SK-N-SH (cell line): Measurements from ENCODE around the gene LRIG1. TPM values are rescaled to one million over a fixed set of nuclear protein-coding genes. Genes with fewer than 3 reads are reported as not detected.

Experiments used
- CTCF ChIA-PET: fragments of 300-600, 350-600 bp; formaldehyde crosslinking; extraction: SDS; loops from one replicate; lab custom pipeline; 2021; lab: Yijun Ruan, JAX
- POLR2A ChIA-PET: fragments of 350-600 bp; sonication (Branson Sonifier 250); formaldehyde crosslinking; extraction: SDS; loops from one replicate; lab custom pipeline; 2020; ENCODE audit warnings: antibody characterized with exemption, inconsistent platforms; lab: Yijun Ruan, JAX
- DNase-seq: peaks from one replicate; pipeline ENCODE4 v3.0.0; 2012
- H2AFZ ChIP-seq: fragments of 200-600 bp; sonication (generic); 2 replicates; pipeline ENCODE4 v1.8.1; 2016; ENCODE audit warnings: antibody characterized with exemption, mild to moderate bottlenecking, low read depth
- H3F3A ChIP-seq: fragments of 200-600 bp; sonication (generic); replicated peaks from 2 replicates; pipeline ENCODE3; 2016; ENCODE audit warnings: antibody characterized with exemption, mild to moderate bottlenecking; ENCODE audit not compliant: insufficient read depth
- H3K27ac ChIP-seq, 2 experiments: fragments of 200-500 bp in 1 of 2; fragments of 200-600 bp in 1 of 2; sonication (Bioruptor generic) in 1 of 2; sonication (generic), shearing (Covaris generic) in 1 of 2; 2 replicates each; pipeline versions ENCODE4 v1.5.1 to v1.6.1; 2014 to 2016; ENCODE audit warnings: low read depth in 2 of 2, inconsistent platforms in 1 of 2, low read length in 1 of 2, mild to moderate bottlenecking in 1 of 2, mixed read lengths in 1 of 2
- H3K27me3 ChIP-seq: fragments of 200-600 bp; sonication (generic), shearing (Covaris generic); 2 replicates; pipeline ENCODE4 v1.6.1; 2016; ENCODE audit warnings: mixed run types; ENCODE audit not compliant: insufficient read depth
- H3K36me3 ChIP-seq, 2 experiments: fragments of 200-500 bp in 1 of 2; fragments of 200-600 bp in 1 of 2; sonication (Bioruptor generic) in 1 of 2; sonication (generic) in 1 of 2; replicated peaks in 1 of 2; 2 replicates each; pipeline versions ENCODE3 to v1.5.1; 2014 to 2016; ENCODE audit warnings: low read length in 1 of 2, mild to moderate bottlenecking in 1 of 2; ENCODE audit not compliant: insufficient read depth in 2 of 2, control insufficient read depth in 1 of 2
- H3K4me1 ChIP-seq, 2 experiments: fragments of 200-500 bp in 1 of 2; fragments of 200-600 bp in 1 of 2; sonication (Bioruptor generic) in 1 of 2; sonication (generic), shearing (Covaris generic) in 1 of 2; 2 replicates each; pipeline versions ENCODE4 v1.5.1 to v1.6.1; 2014 to 2016; ENCODE audit warnings: low read depth in 1 of 2, low read length in 1 of 2, mixed run types in 1 of 2; ENCODE audit not compliant: insufficient read depth in 2 of 2, control insufficient read depth in 1 of 2
- H3K4me2 ChIP-seq: fragments of 200-600 bp; sonication (generic), shearing (Covaris generic); 2 replicates; pipeline ENCODE4 v1.6.1; 2017; ENCODE audit warnings: mixed run types
- H3K4me3 ChIP-seq, 2 experiments: fragments of 200-500 bp in 1 of 2; fragments of 200-600 bp in 1 of 2; sonication (Bioruptor generic) in 1 of 2; sonication (generic), shearing (Covaris generic) in 1 of 2; 2 replicates each; pipeline versions ENCODE4 v1.5.1 to v1.8.1; 2014 to 2016; ENCODE audit warnings: low read depth in 2 of 2, inconsistent platforms in 1 of 2, low read length in 1 of 2, mild to moderate bottlenecking in 1 of 2, mixed read lengths in 1 of 2, moderate library complexity in 1 of 2
- H3K79me2 ChIP-seq: fragments of 200-600 bp; sonication (generic); 2 replicates; pipeline ENCODE4 v1.8.1; 2017; ENCODE audit warnings: mild to moderate bottlenecking; ENCODE audit not compliant: insufficient read depth
- H3K9ac ChIP-seq: fragments of 200-600 bp; sonication (generic); 2 replicates; pipeline ENCODE4 v1.6.1; 2017; ENCODE audit warnings: mixed run types
- H3K9me2 ChIP-seq: fragments of 200-600 bp; sonication (generic); 2 replicates; pipeline ENCODE4 v1.6.1; 2017; ENCODE audit warnings: mixed run types
- H3K9me3 ChIP-seq: fragments of 200-600 bp; sonication (generic); 2 replicates; pipeline ENCODE4 v1.6.1; 2017; ENCODE audit warnings: mixed run types, mild to moderate bottlenecking, moderate library complexity
- H4K20me1 ChIP-seq: fragments of 200-600 bp; sonication (generic); 2 replicates; pipeline ENCODE4 v1.6.1; 2017; ENCODE audit warnings: mild to moderate bottlenecking, mixed run types; ENCODE audit not compliant: insufficient read depth
- EZH2phosphoT487 ChIP-seq: fragments of 200-600 bp; sonication (generic); IDR thresholded peaks from 2 replicates; pipeline ENCODE4 v1.6.1; 2017; ENCODE audit warnings: low read depth, mixed run types, mild to moderate bottlenecking, antibody characterized with exemption, moderate library complexity, borderline replicate concordance
- FOXM1 ChIP-seq: IDR thresholded peaks from 2 replicates; pipeline ENCODE4 v1.4.0; 2012; ENCODE audit warnings: low read depth, mild to moderate bottlenecking
- MXI1 ChIP-seq: IDR thresholded peaks from 2 replicates; pipeline ENCODE4 v1.6.1; 2012; ENCODE audit warnings: mild to moderate bottlenecking, low read depth, low read length, improper control_type of control experiment
- NFIC ChIP-seq: IDR thresholded peaks from 2 replicates; pipeline ENCODE4 v1.4.0; 2012; ENCODE audit warnings: borderline replicate concordance
- NRF1 ChIP-seq: IDR thresholded peaks from 2 replicates; pipeline ENCODE4 v1.6.1; 2012; ENCODE audit warnings: low read depth, mild to moderate bottlenecking, low read length
- POLR2AphosphoS5 ChIP-seq: IDR thresholded peaks from 2 replicates; pipeline ENCODE4 v1.6.1; 2012; ENCODE audit warnings: low read depth, low read length
- RCOR1 ChIP-seq: fragments of 150-350 bp; IDR thresholded peaks from 2 replicates; pipeline ENCODE4 v1.6.1; 2017; ENCODE audit warnings: antibody characterized with exemption, low read length
- TCF12 ChIP-seq: IDR thresholded peaks from 2 replicates; pipeline ENCODE4 v1.4.0; 2012
- TEAD4 ChIP-seq: IDR thresholded peaks from 2 replicates; pipeline ENCODE4 v1.4.0; 2012; ENCODE audit warnings: mild to moderate bottlenecking, borderline replicate concordance; ENCODE audit not compliant: insufficient read depth
- WGBS: methylation state at CpG from one replicate; pipeline ENCODE4 v1.1.6; 2017; ENCODE audit warnings: low lambda C conversion rate; 5-methylcytosine and 5-hydroxymethylcytosine counted together
- polyA plus RNA-seq, 3 experiments: library from polyadenylated mRNA; depleted of rRNA; stranded (reverse); fragments of >200 nt; gene quantifications; 2 replicates each; pipeline ENCODE4 v1.2.3, GENCODE V29; 2012
- TF ChIP-seq, protein P1 (sequence below): IDR thresholded peaks from 2 replicates; pipeline ENCODE4; 2012
- TF ChIP-seq, protein P2 (sequence below): fragments of 150-350 bp; IDR thresholded peaks from 2 replicates; pipeline ENCODE4 v1.6.1; 2016; ENCODE audit warnings: mild to moderate bottlenecking, low read depth, low read length
- TF ChIP-seq, protein P3 (sequence below): IDR thresholded peaks from 2 replicates; pipeline ENCODE4 v1.6.1; 2012; ENCODE audit warnings: mild to moderate bottlenecking, low read depth, low read length, moderate library complexity

LRIG1 gene
- polyA plus RNA-seq, 1 of the 3 experiments (the other 2 are of a cell fraction) = 1.7 TPM

DNA sequence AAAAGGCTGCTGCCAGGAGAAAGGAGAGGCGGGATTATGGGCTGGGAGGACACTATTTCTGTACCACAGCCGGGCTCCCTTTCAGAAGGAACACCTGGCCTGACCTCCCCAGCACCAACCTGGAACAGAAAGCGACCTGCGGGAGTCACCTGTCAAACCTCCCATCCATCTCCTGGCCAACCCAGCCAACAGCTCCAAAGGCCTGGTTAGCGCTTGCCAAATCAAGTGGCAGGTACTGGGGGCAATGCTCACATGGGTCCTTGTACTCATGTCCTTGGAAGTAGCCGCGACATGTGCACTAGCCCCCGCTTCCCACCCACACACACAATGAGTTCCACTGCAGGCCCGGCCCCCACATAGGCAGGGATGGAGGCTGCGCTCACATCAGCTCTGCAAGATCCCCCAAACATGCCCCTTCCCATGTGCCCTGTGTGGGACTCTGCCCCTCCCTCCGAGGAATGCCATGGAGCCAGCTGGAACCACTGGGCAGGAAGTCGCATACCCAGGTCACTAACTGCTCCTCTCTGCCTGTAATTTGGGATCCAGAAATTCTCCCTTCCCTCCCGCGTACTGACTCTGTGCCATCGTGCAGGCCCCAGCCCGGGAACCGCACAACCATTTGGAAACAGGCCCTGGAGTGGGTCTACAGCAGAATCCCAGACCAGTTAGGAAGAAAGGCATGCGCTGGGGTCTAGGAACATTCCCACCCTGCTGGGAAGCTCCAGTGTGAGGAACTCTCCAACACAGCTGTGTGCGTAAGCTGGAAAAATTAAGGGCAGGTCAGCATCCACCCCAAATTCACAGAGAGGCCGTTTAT lies 98.9 kb downstream of the LRIG1 start:
- Histone ChIP-seq H3K9me3 (no peaks in the 10 kb centered on the region), H3K9ac (no peak overlapping the region), H3F3A (no peaks in the 10 kb centered on the region), H3K27me3 (no peaks in the 10 kb centered on the region), H3K4me3 (no peak overlapping the region), H3K36me3 (no peaks in the 10 kb centered on the region), H3K4me2 (no peak overlapping the region), H2AFZ (no peak overlapping the region), H3K4me1 (peaks cover 5 to 13% of the 10 kb centered on the region in 2 experiments; a peak in 2 of 4 replicates), H3K79me2 (no peaks in the 10 kb centered on the region), H4K20me1 (no peaks in the 10 kb centered on the region), H3K9me2 (no peaks in the 10 kb centered on the region), H3K27ac (no peak overlapping the region)
- no peak for DNase-seq
- POLR2A ChIA-PET = no interaction called here
- no peak for TF ChIP-seq NFIC
- CTCF ChIA-PET = interaction anchor here (0.7 to 1.4 kb wide), 6 partner anchors 8 to 420 kb away, joined by 3 to 6 read pairs (median 3); no protein-coding TSS in a partner anchor
- WGBS = 90% methylated on average over 11 of the region's 20 CpGs

DNA sequence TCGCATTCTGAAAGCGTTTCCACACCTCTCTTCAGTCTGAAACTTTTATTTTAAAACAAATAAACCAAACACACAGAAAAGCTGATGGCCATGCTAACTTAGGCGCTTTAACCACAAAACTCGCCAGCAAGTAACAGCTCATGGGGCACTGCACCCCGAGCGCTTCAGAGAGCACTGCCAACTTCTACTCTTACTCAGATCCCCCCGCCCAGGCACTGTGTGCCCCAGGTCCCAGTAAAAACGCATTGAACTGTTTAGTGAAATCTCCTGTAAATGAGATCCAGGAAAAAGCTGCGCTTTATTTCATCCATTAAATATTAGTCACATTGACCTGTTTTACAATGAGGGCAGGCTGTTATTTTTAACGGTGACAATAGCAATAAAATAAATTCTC lies 99.7 kb downstream of the LRIG1 start:
- no peak overlapping the region for H3K4me2 ChIP-seq
- no peaks in the 10 kb centered on the region for H3K36me3 ChIP-seq
- H3K9me3 ChIP-seq = no peaks in the 10 kb centered on the region
- WGBS = 78% methylated on average over 10 of the region's 10 CpGs
- no peaks in the 10 kb centered on the region for H4K20me1 ChIP-seq
- no peak overlapping the region for H2AFZ ChIP-seq
- POLR2A ChIA-PET = no interaction called here
- no peaks in the 10 kb centered on the region for H3K27me3 ChIP-seq
- CTCF ChIA-PET = interaction anchor here (0.7 to 1.4 kb wide), 6 partner anchors 8 to 421 kb away, joined by 3 to 6 read pairs (median 3); no protein-coding TSS in a partner anchor
- no peaks in the 10 kb centered on the region for H3F3A ChIP-seq
- H3K9ac ChIP-seq = no peak overlapping the region
- H3K4me3 ChIP-seq = no peak overlapping the region
- peaks cover 5 to 13% of the 10 kb centered on the region in 2 experiments; a peak in 2 of 4 replicates for H3K4me1 ChIP-seq
- no peak overlapping the region for H3K27ac ChIP-seq
- DNase-seq = no peak
- no peaks in the 10 kb centered on the region for H3K79me2 ChIP-seq
- H3K9me2 ChIP-seq = no peaks in the 10 kb centered on the region
- no peak for TF ChIP-seq TCF12

DNA sequence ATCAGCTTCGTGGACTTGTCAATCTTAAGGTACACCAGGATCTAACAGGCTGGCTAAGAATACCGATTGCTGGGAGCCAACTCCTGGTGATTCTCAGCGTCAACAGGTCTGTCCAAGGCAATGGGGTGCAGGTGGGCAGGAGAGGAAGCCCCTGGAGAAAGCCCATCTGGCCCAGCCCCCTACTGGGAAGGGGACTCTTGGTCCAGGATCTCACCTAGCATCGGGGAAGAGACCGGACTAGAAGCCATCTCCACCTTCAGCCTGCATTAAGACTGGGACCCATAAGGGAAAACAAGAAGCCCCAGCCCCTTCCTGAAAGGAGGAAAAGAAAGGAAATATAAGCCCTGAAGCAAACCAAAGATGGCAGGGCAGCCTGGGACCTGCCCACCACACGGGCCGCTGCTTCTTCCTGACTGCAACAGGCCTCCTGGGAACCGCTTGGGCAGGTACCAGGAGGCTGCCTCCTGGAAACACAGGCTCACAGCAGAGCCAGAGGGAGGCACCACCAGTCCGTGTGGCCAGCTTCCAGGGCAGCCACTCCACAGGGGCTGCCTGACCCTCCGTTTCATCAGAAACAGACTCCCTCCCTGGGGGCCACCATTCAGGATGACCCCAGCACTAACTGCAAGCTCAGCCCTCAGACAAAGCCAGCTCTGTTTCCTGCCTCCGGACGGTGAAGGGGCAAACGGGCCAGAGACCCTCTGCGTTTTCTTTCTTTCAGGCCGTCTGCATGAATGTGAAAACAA lies 100.2 kb downstream of the LRIG1 start:
- Histone ChIP-seq H3K4me2 (no peak overlapping the region), H3K4me1 (peaks cover 1 to 13% of the 10 kb centered on the region in 2 experiments; a peak in 2 of 4 replicates), H3K9me2 (no peaks in the 10 kb centered on the region), H3K36me3 (no peaks in the 10 kb centered on the region), H3F3A (no peaks in the 10 kb centered on the region), H3K27ac (no peak overlapping the region), H2AFZ (no peak overlapping the region), H4K20me1 (no peaks in the 10 kb centered on the region), H3K9ac (no peak overlapping the region), H3K27me3 (no peaks in the 10 kb centered on the region), H3K9me3 (no peaks in the 10 kb centered on the region), H3K4me3 (no peak overlapping the region), H3K79me2 (no peaks in the 10 kb centered on the region)
- POLR2A ChIA-PET = no interaction called here
- no peak for DNase-seq
- CTCF ChIA-PET = interaction anchor here (1.0 to 1.9 kb wide), 5 partner anchors 10 to 421 kb away, joined by 3 to 8 read pairs (median 6); no protein-coding TSS in a partner anchor
- 86% methylated on average over 14 of the region's 15 CpGs for WGBS
- TF ChIP-seq TCF12 = no peak
- no peak for TF ChIP-seq TEAD4
- no peak for TF ChIP-seq MXI1
- no peak for TF ChIP-seq EZH2phosphoT487
- no peak for TF ChIP-seq NRF1
- TF ChIP-seq FOXM1 = no peak
- TF ChIP-seq RCOR1 = no peak
- TF ChIP-seq, protein P1, sequence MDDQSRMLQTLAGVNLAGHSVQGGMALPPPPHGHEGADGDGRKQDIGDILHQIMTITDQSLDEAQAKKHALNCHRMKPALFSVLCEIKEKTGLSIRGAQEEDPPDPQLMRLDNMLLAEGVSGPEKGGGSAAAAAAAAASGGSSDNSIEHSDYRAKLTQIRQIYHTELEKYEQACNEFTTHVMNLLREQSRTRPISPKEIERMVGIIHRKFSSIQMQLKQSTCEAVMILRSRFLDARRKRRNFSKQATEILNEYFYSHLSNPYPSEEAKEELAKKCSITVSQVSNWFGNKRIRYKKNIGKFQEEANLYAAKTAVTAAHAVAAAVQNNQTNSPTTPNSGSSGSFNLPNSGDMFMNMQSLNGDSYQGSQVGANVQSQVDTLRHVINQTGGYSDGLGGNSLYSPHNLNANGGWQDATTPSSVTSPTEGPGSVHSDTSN = no peak
- TF ChIP-seq, protein P2, sequence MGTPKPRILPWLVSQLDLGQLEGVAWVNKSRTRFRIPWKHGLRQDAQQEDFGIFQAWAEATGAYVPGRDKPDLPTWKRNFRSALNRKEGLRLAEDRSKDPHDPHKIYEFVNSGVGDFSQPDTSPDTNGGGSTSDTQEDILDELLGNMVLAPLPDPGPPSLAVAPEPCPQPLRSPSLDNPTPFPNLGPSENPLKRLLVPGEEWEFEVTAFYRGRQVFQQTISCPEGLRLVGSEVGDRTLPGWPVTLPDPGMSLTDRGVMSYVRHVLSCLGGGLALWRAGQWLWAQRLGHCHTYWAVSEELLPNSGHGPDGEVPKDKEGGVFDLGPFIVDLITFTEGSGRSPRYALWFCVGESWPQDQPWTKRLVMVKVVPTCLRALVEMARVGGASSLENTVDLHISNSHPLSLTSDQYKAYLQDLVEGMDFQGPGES = no peak
- TF ChIP-seq, protein P3, sequence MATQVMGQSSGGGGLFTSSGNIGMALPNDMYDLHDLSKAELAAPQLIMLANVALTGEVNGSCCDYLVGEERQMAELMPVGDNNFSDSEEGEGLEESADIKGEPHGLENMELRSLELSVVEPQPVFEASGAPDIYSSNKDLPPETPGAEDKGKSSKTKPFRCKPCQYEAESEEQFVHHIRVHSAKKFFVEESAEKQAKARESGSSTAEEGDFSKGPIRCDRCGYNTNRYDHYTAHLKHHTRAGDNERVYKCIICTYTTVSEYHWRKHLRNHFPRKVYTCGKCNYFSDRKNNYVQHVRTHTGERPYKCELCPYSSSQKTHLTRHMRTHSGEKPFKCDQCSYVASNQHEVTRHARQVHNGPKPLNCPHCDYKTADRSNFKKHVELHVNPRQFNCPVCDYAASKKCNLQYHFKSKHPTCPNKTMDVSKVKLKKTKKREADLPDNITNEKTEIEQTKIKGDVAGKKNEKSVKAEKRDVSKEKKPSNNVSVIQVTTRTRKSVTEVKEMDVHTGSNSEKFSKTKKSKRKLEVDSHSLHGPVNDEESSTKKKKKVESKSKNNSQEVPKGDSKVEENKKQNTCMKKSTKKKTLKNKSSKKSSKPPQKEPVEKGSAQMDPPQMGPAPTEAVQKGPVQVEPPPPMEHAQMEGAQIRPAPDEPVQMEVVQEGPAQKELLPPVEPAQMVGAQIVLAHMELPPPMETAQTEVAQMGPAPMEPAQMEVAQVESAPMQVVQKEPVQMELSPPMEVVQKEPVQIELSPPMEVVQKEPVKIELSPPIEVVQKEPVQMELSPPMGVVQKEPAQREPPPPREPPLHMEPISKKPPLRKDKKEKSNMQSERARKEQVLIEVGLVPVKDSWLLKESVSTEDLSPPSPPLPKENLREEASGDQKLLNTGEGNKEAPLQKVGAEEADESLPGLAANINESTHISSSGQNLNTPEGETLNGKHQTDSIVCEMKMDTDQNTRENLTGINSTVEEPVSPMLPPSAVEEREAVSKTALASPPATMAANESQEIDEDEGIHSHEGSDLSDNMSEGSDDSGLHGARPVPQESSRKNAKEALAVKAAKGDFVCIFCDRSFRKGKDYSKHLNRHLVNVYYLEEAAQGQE = no peak
- TF ChIP-seq POLR2AphosphoS5 = no peak
